ENCODE results near the gene ARPC5. TPM values are rescaled to one million over a fixed set of nuclear protein-coding genes. Genes with fewer than 3 reads are reported as not detected.

The ARPC5 gene
- total RNA-seq, 1 experiment from 2014 or later = 158 TPM

GRCh38 chr1:183673605-183674323 lies 38.2 kb upstream of the ARPC5 start:
- Histone ChIP-seq H3K36me3 (ENCODE audit: insufficient read depth, low read length, poor library complexity, severe bottlenecking) (no peaks in the 10 kb centered on the region), H3K27me3 (replicated peaks; ENCODE audit: insufficient read depth, low read depth, low read length, poor library complexity) (no peaks in the 10 kb centered on the region), H3K9me3 (ENCODE audit: low read depth, low read length, poor library complexity, severe bottlenecking) (peaks cover 6% of the 10 kb centered on the region), H3K4me3 (ENCODE audit: low read depth, low read length, poor library complexity, severe bottlenecking) (no peak overlapping the region), H3K4me1 (ENCODE audit: insufficient read depth, low read length, poor library complexity, severe bottlenecking) (peaks cover 6% of the 10 kb centered on the region), H3K27ac (ENCODE audit: low read depth, low read length, poor library complexity, severe bottlenecking) (no peak overlapping the region)
- POLR2A ChIA-PET (ENCODE audit: low non-redundant PET) = no interaction called here
- no TSS peak for BruUV-seq (replicated peaks)
- no peak for TF ChIP-seq EZH2 (IDR thresholded peaks at IDR 0.05; ENCODE audit: borderline replicate concordance, low read depth, low read length, poor library complexity, severe bottlenecking)
- no peak for TF ChIP-seq CTCF (conservative IDR thresholded peaks at IDR 0.05; ENCODE audit: low read depth, low read length)
- CTCF ChIA-PET = interaction anchor here (1.4 kb wide), 1 partner anchor 11 kb away, joined by 5 read pairs; no protein-coding TSS in a partner anchor
- intact Hi-C loops (cut with micrococcal nuclease; ENCODE audit: unreplicated experiment) = no loop called here
- no peak for DNase-seq (ENCODE audit: low spot score)

- POLR2A ChIA-PET (ENCODE audit: low non-redundant PET) = no interaction called here
- intact Hi-C loops (cut with micrococcal nuclease; ENCODE audit: unreplicated experiment) = no loop called here
Measured at GRCh38 chr1:183670169-183670568, 34.6 kb upstream of the ARPC5 start.

GRCh38 chr1:183656355-183656754 lies 20.8 kb upstream of the ARPC5 start:
- no peaks in the 10 kb centered on the region for H3K27me3 ChIP-seq (replicated peaks; ENCODE audit: insufficient read depth, low read depth, low read length, poor library complexity)
- H3K4me1 ChIP-seq (ENCODE audit: insufficient read depth, low read length, poor library complexity, severe bottlenecking) = peaks cover 40% of the 10 kb centered on the region
- H3K36me3 ChIP-seq (ENCODE audit: insufficient read depth, low read length, poor library complexity, severe bottlenecking) = no peaks in the 10 kb centered on the region
- intact Hi-C loops (cut with micrococcal nuclease; ENCODE audit: unreplicated experiment) = loop anchor here (10.0 kb wide), 1 partner anchor 1008 kb away; no protein-coding TSS in a partner anchor
- ChIA-PET POLR2A (ENCODE audit: low non-redundant PET) (no interaction called here), CTCF (interaction anchor here (2.3 kb wide), 1 partner anchor 259 kb away, joined by 48 read pairs; no protein-coding TSS in a partner anchor)
- BruUV-seq (replicated peaks) = no TSS peak
- TF ChIP-seq EZH2 (IDR thresholded peaks at IDR 0.05; ENCODE audit: borderline replicate concordance, low read depth, low read length, poor library complexity, severe bottlenecking) (no peak), CTCF (conservative IDR thresholded peaks at IDR 0.05; ENCODE audit: low read depth, low read length) (no peak)
- no peaks in the 10 kb centered on the region for H3K9me3 ChIP-seq (ENCODE audit: low read depth, low read length, poor library complexity, severe bottlenecking)
- no peak overlapping the region for H3K4me3 ChIP-seq (ENCODE audit: low read depth, low read length, poor library complexity, severe bottlenecking)
- H3K27ac ChIP-seq (ENCODE audit: low read depth, low read length, poor library complexity, severe bottlenecking) = peak overlapping the region; percentile 3
- DNase-seq (ENCODE audit: low spot score) = no peak

More at GRCh38 chr1:183670169-183670568, 34.6 kb upstream of the ARPC5 start:
- H3K4me1 ChIP-seq (ENCODE audit: insufficient read depth, low read length, poor library complexity, severe bottlenecking) = peaks cover 10% of the 10 kb centered on the region
- H3K9me3 ChIP-seq (ENCODE audit: low read depth, low read length, poor library complexity, severe bottlenecking) = peaks cover 6% of the 10 kb centered on the region
- H3K36me3 ChIP-seq (ENCODE audit: insufficient read depth, low read length, poor library complexity, severe bottlenecking) = no peaks in the 10 kb centered on the region
- H3K4me3 ChIP-seq (ENCODE audit: low read depth, low read length, poor library complexity, severe bottlenecking) = no peak overlapping the region
- BruUV-seq (replicated peaks) = no TSS peak
- CTCF ChIA-PET = interaction anchor here (0.8 kb wide), 1 partner anchor 15 kb away, joined by 3 read pairs; no protein-coding TSS in a partner anchor
- H3K27ac ChIP-seq (ENCODE audit: low read depth, low read length, poor library complexity, severe bottlenecking) = no peak overlapping the region
- TF ChIP-seq CTCF (conservative IDR thresholded peaks at IDR 0.05; ENCODE audit: low read depth, low read length) = no peak
- no peak for TF ChIP-seq EZH2 (IDR thresholded peaks at IDR 0.05; ENCODE audit: borderline replicate concordance, low read depth, low read length, poor library complexity, severe bottlenecking)
- no peak for DNase-seq (ENCODE audit: low spot score)
- no peaks in the 10 kb centered on the region for H3K27me3 ChIP-seq (replicated peaks; ENCODE audit: insufficient read depth, low read depth, low read length, poor library complexity)

Measured in A673 (cell line).